GM23338 (cell line): Measurements from ENCODE around the gene GPR108. TPM values are rescaled to one million over a fixed set of nuclear protein-coding genes. Genes with fewer than 3 reads are reported as not detected.

ENCODE experiments used
- ATAC-seq: fragments of 200-7000 bp; cut with Tn5 transposase; 3 replicates; pipeline ENCODE4 v1.9.1; 2020
- DNase-seq: peaks from one replicate; pipeline ENCODE4 v3.0.0-alpha.2; 2015; ENCODE audit warnings: low spot score
- H2AFZ ChIP-seq: fragments of 200-600 bp; sonication (generic); 2 replicates; pipeline ENCODE4 v1.8.0; 2016; ENCODE audit warnings: antibody characterized with exemption, mild to moderate bottlenecking, moderate library complexity
- H3F3A ChIP-seq: fragments of 200-600 bp; sonication (generic); replicated peaks from 2 replicates; pipeline ENCODE4 v1.8.0; 2017; ENCODE audit warnings: antibody characterized with exemption, mixed run types, low read depth
- H3K27ac ChIP-seq: fragments of 200-600 bp; sonication (generic); 2 replicates; pipeline ENCODE4 v1.6.1; 2016; ENCODE audit warnings: low read depth
- H3K27me3 ChIP-seq: fragments of 200-600 bp; sonication (generic); 2 replicates; pipeline ENCODE4 v1.8.0; 2016; ENCODE audit warnings: mild to moderate bottlenecking, mixed run types, moderate library complexity; ENCODE audit not compliant: insufficient read depth
- H3K36me3 ChIP-seq: fragments of 200-600 bp; sonication (generic); 2 replicates; pipeline ENCODE4 v1.8.0; 2016; ENCODE audit warnings: mild to moderate bottlenecking; ENCODE audit not compliant: insufficient read depth
- H3K4me1 ChIP-seq: fragments of 200-600 bp; sonication (generic); 2 replicates; pipeline ENCODE4 v1.8.0; 2016; ENCODE audit warnings: mild to moderate bottlenecking, moderate library complexity; ENCODE audit not compliant: insufficient read depth
- H3K4me2 ChIP-seq: fragments of 200-600 bp; sonication (generic); 2 replicates; pipeline ENCODE4 v1.7.1; 2017; ENCODE audit warnings: mixed run types
- H3K4me3 ChIP-seq: fragments of 200-600 bp; sonication (generic); 2 replicates; pipeline ENCODE4 v1.6.1; 2016; ENCODE audit warnings: mixed run types
- H3K79me2 ChIP-seq: fragments of 200-600 bp; sonication (generic); replicated peaks from 2 replicates; pipeline ENCODE4 v1.8.0; 2017; ENCODE audit warnings: mild to moderate bottlenecking; ENCODE audit not compliant: insufficient read depth
- H3K9me2 ChIP-seq: fragments of 200-600 bp; sonication (generic); 2 replicates; pipeline ENCODE4 v1.8.0; 2017; ENCODE audit not compliant: insufficient read depth
- H4K20me1 ChIP-seq: fragments of 200-600 bp; sonication (generic); replicated peaks from 2 replicates; pipeline ENCODE4 v1.8.0; 2017; ENCODE audit warnings: mild to moderate bottlenecking; ENCODE audit not compliant: insufficient read depth
- H3K27ac Mint-ChIP-seq: 2 replicates; pipeline ENCODE4 v1.8.0; 2020; ENCODE audit warnings: inconsistent platforms, mild to moderate bottlenecking, moderate library complexity, mixed read lengths
- H3K27me3 Mint-ChIP-seq: 3 replicates; pipeline ENCODE4 v1.8.0; 2022; ENCODE audit warnings: low read depth, mild to moderate bottlenecking, moderate library complexity, mixed read lengths, inconsistent platforms; ENCODE audit not compliant: insufficient read depth, poor library complexity
- H3K36me3 Mint-ChIP-seq: 3 replicates; pipeline ENCODE4 v1.8.0; 2021; ENCODE audit warnings: low read depth, mild to moderate bottlenecking, inconsistent platforms, moderate library complexity, mixed read lengths
- H3K4me1 Mint-ChIP-seq: 3 replicates; pipeline ENCODE4 v1.8.0; 2020; ENCODE audit warnings: mild to moderate bottlenecking, inconsistent platforms, mixed read lengths
- H3K4me3 Mint-ChIP-seq: 3 replicates; pipeline ENCODE4 v1.8.0; 2021; ENCODE audit warnings: moderate library complexity, mild to moderate bottlenecking, inconsistent platforms, mixed read lengths
- H3K9me3 Mint-ChIP-seq: 3 replicates; pipeline ENCODE4 v1.8.0; 2020; ENCODE audit warnings: moderate library complexity, mild to moderate bottlenecking, inconsistent platforms, mixed read lengths
- EZH2phosphoT487 ChIP-seq: fragments of 200-600 bp; sonication (generic); IDR thresholded peaks from one replicate; pipeline ENCODE4 v1.8.1; 2018; ENCODE audit warnings: antibody characterized with exemption; ENCODE audit not compliant: unreplicated experiment
- NANOG ChIP-seq: IDR thresholded peaks from 2 replicates; pipeline ENCODE4 v1.6.1; 2016; ENCODE audit warnings: antibody characterized with exemption, borderline replicate concordance
- POLR2AphosphoS5 ChIP-seq: IDR thresholded peaks from 2 replicates; pipeline ENCODE4 v1.6.1; 2016; ENCODE audit warnings: antibody characterized with exemption, low read depth
- ZNF114 ChIP-seq: fragments of 250-450 bp; sonication (Bioruptor Pico); IDR thresholded peaks from 2 replicates; pipeline ENCODE4 v1.5.0; 2020; ENCODE audit warnings: mild to moderate bottlenecking, moderate library complexity
- polyA plus RNA-seq: library from polyadenylated mRNA; unstranded; fragments of >200 nt; fragmentation: Nextera tagmentation; extraction: Ambion mirVana; gene quantifications from 2 replicates; pipeline ENCODE4 v1.2.1, GENCODE V29; 2016
- total RNA-seq: library from RNA; depleted of rRNA; stranded (reverse); fragments of >200 nt; shearing (Covaris generic); gene quantifications from 2 replicates; pipeline ENCODE4 v1.2.3, GENCODE V29; 2014
- TF ChIP-seq, protein P1 (sequence below): IDR thresholded peaks from one replicate; pipeline ENCODE4 v1.6.1; 2018; ENCODE audit warnings: antibody characterized with exemption; ENCODE audit not compliant: unreplicated experiment

The GPR108 gene
- total and polyA plus RNA-seq, 2 experiments from 2014 or later: 44.8 to 57.9 TPM

DNA sequence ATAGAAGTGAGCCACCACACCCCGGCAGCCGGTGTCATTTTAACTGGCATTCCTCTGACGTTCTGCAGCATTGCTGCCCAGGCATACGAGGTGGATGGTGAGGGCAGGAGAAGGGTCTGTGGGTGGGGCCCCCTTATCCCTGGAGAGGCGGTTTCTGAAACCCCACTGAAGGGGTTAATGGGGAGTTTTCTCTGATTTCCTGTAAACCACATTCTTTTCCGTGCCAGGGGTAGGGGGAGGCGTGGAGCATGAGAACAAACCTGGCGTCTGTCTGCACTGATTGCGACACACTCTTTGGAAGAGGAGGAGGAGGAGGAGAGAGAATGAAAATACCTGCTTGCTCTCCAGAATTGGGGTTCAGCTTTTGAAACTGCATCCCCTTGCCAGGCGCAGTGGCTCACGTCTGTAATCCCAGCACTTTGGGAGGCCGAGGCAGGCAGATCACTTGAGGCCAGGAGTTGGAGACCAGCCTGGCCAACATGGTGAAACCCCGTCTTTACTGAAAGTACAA, 14.2 kb downstream of the GPR108 start (continued):
- TF ChIP-seq, protein P1, sequence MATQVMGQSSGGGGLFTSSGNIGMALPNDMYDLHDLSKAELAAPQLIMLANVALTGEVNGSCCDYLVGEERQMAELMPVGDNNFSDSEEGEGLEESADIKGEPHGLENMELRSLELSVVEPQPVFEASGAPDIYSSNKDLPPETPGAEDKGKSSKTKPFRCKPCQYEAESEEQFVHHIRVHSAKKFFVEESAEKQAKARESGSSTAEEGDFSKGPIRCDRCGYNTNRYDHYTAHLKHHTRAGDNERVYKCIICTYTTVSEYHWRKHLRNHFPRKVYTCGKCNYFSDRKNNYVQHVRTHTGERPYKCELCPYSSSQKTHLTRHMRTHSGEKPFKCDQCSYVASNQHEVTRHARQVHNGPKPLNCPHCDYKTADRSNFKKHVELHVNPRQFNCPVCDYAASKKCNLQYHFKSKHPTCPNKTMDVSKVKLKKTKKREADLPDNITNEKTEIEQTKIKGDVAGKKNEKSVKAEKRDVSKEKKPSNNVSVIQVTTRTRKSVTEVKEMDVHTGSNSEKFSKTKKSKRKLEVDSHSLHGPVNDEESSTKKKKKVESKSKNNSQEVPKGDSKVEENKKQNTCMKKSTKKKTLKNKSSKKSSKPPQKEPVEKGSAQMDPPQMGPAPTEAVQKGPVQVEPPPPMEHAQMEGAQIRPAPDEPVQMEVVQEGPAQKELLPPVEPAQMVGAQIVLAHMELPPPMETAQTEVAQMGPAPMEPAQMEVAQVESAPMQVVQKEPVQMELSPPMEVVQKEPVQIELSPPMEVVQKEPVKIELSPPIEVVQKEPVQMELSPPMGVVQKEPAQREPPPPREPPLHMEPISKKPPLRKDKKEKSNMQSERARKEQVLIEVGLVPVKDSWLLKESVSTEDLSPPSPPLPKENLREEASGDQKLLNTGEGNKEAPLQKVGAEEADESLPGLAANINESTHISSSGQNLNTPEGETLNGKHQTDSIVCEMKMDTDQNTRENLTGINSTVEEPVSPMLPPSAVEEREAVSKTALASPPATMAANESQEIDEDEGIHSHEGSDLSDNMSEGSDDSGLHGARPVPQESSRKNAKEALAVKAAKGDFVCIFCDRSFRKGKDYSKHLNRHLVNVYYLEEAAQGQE: no peak

DNA sequence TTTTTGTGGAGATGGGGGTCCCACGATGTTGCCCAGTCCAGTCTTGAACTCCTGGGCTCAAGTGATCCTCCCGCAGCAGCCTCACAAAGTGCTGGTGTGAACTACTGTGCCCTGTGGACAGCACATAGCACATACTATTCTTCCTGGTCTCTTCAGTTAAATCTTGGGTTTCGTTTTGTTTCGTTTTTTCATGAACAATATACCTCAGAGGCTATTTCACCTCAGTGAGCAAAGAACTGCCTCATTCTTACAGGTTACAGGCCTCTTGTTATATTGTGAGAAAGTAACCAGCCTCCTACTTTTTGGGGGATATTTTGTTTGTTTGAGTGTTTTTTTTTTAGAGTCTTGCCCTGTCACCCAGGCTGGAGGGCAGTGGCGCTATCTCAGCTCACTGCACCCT, 15.6 kb downstream of the GPR108 start:
- H3K27me3 ChIP-seq: no peaks in the 10 kb centered on the region
- Mint-ChIP-seq H3K4me1 (peaks cover 6% of the 10 kb centered on the region), H3K4me3 (no peak overlapping the region), H3K36me3 (peaks cover 20% of the 10 kb centered on the region), H3K27ac (no peak overlapping the region), H3K9me3 (peaks cover 38% of the 10 kb centered on the region), H3K27me3 (peaks cover 15% of the 10 kb centered on the region)
- H3K9me2 ChIP-seq: no peaks in the 10 kb centered on the region
- H3K36me3 ChIP-seq: no peaks in the 10 kb centered on the region
- H3K27ac ChIP-seq: no peak overlapping the region
- TF ChIP-seq EZH2phosphoT487: no peak
- TF ChIP-seq ZNF114 (CRISPR knock-in tag): no peak
- H3K4me2 ChIP-seq: no peak overlapping the region
- H3K4me1 ChIP-seq: peaks cover 12% of the 10 kb centered on the region
- peaks cover 8% of the 10 kb centered on the region for H3F3A ChIP-seq
- no peak for DNase-seq
- no peak for ATAC-seq
- no peaks in the 10 kb centered on the region for H3K79me2 ChIP-seq
- no peaks in the 10 kb centered on the region for H4K20me1 ChIP-seq
- H3K4me3 ChIP-seq: no peak overlapping the region
- H2AFZ ChIP-seq: no peak overlapping the region

- ATAC-seq (no peak), DNase-seq (no peak)
- Mint-ChIP-seq H3K9me3 (peaks cover 45% of the 10 kb centered on the region), H3K4me3 (no peak overlapping the region), H3K27me3 (peaks cover 17% of the 10 kb centered on the region), H3K36me3 (peaks cover 24% of the 10 kb centered on the region), H3K4me1 (peaks cover 6% of the 10 kb centered on the region), H3K27ac (no peak overlapping the region)
- Histone ChIP-seq H2AFZ (no peak overlapping the region), H3K79me2 (no peaks in the 10 kb centered on the region), H3K36me3 (no peaks in the 10 kb centered on the region), H3K4me2 (no peak overlapping the region), H3F3A (peaks cover 8% of the 10 kb centered on the region), H3K4me1 (peaks cover 12% of the 10 kb centered on the region), H3K9me2 (no peaks in the 10 kb centered on the region), H3K27ac (no peak overlapping the region), H3K4me3 (no peak overlapping the region), H4K20me1 (no peaks in the 10 kb centered on the region), H3K27me3 (no peaks in the 10 kb centered on the region)
- TF ChIP-seq NANOG (no peak), POLR2AphosphoS5 (no peak)
Measured at GRCh38 chr19:6721138-6721474, 16.3 kb downstream of the GPR108 start.
